ENCODE results near the gene METTL15.

GRCh38 chr11:28343304-28344233 is 235.4 kb downstream of the METTL15 start:
- no peak for TF ChIP-seq CTCF (IDR thresholded peaks at IDR 0.05)
- TF ChIP-seq POLR2A (IDR thresholded peaks at IDR 0.05), result no peak
- no peak for TF ChIP-seq POLR2AphosphoS5 (IDR thresholded peaks at IDR 0.05)

Data from breast epithelium (tissue), 3 donors.